K562 (cell line): Measurements from ENCODE around the gene XYLB. TPM values are rescaled to one million over a fixed set of nuclear protein-coding genes. Genes with fewer than 3 reads are reported as not detected.

ENCODE experiments used
- ATAC-seq: fragments of 200-7000 bp; cut with Tn5 transposase; 3 replicates; pipeline ENCODE4 v1.9.1; 2020; ENCODE audit warnings: moderate library complexity
- BruUV-seq: library from RNA; stranded (reverse); fragments of 400-500 nt; replicated peaks from 2 replicates; lab custom pipeline; 2021; lab: Mats Ljungman, UMichigan
- CTCF ChIA-PET: fragments of 300-600 bp; formaldehyde crosslinking; extraction: SDS; loops from one replicate; lab custom pipeline; 2021; ENCODE audit warnings: low intra/inter-chr PET ratio; lab: Yijun Ruan, JAX
- POLR2A ChIA-PET: fragments of 300-600, 350-650 bp; sonication (Branson Sonifier 250); formaldehyde crosslinking; extraction: SDS; loops from one replicate; lab custom pipeline; 2021; ENCODE audit warnings: antibody characterized with exemption, inconsistent platforms; lab: Yijun Ruan, JAX
- DNase-seq, 4 experiments: peaks; one replicate each; pipeline versions ENCODE4 v3.0.0 to v3.0.0-alpha.2; 2011 to 2018; ENCODE audit warnings: low spot score in 3 of 4, mixed read lengths in 3 of 4; ENCODE audit errors: extremely low read depth in 1 of 4
- FAIRE-seq: peaks from 2 replicates; lab custom pipeline; 2011; peaks lifted over from hg19 to GRCh38; lab: Jason Lieb, UNC
- H2AFZ ChIP-seq: 2 replicates; pipeline ENCODE4 v1.6.0; 2011; ENCODE audit warnings: low read depth, low read length, control low read depth, inconsistent platforms
- H3K27ac ChIP-seq: fragments of 200-600 bp; 3 replicates; pipeline ENCODE4 v1.8.0; 2011; ENCODE audit warnings: low read depth, mild to moderate bottlenecking, control low read depth, inconsistent platforms, low read length, moderate library complexity, mixed read lengths; ENCODE audit errors: extremely low read depth
- H3K27me3 ChIP-seq, 2 experiments: fragments of 300-600 bp in 1 of 2; 2 replicates in 1 of 2; 3 replicates in 1 of 2; pipeline versions ENCODE4 v1.6.0 to v1.8.0; 2011; ENCODE audit warnings: inconsistent platforms in 2 of 2, low read length in 2 of 2, mild to moderate bottlenecking in 1 of 2, mixed read lengths in 1 of 2, moderate library complexity in 1 of 2; ENCODE audit not compliant: control insufficient read depth in 2 of 2, insufficient read depth in 2 of 2
- H3K36me3 ChIP-seq: fragments of 300-600 bp; 3 replicates; pipeline ENCODE4 v1.8.0; 2011; ENCODE audit warnings: mild to moderate bottlenecking, low read length, inconsistent platforms; ENCODE audit not compliant: control insufficient read depth, insufficient read depth
- H3K4me1 ChIP-seq, 2 experiments: fragments of 200-600 bp in 1 of 2; replicated peaks in 1 of 2; 2 replicates in 1 of 2; 3 replicates in 1 of 2; pipeline versions ENCODE4 v1.5.1 to v1.8.0; 2011; ENCODE audit warnings: inconsistent platforms in 2 of 2, low read length in 2 of 2, mild to moderate bottlenecking in 1 of 2, mixed read lengths in 1 of 2, moderate library complexity in 1 of 2; ENCODE audit not compliant: control insufficient read depth in 2 of 2, insufficient read depth in 2 of 2
- H3K4me2 ChIP-seq: 2 replicates; pipeline ENCODE4 v1.6.1; 2011; ENCODE audit warnings: low read length, control low read depth, inconsistent platforms, mixed read lengths; ENCODE audit not compliant: insufficient read depth
- H3K4me3 ChIP-seq: fragments of 200-600 bp; sonication (generic), shearing (Covaris generic); 2 replicates; pipeline ENCODE4 v1.5.1; 2016; ENCODE audit warnings: control low read depth, inconsistent platforms
- H3K79me2 ChIP-seq: fragments of 200-600 bp; 3 replicates; pipeline ENCODE4 v1.8.0; 2011; ENCODE audit warnings: low read length, inconsistent platforms; ENCODE audit not compliant: control insufficient read depth, insufficient read depth
- H3K9ac ChIP-seq, 2 experiments: 2 replicates each; pipeline versions ENCODE4 v1.6.0 to v1.6.1; 2011; ENCODE audit warnings: low read depth in 2 of 2, low read length in 2 of 2, control low read depth in 1 of 2, inconsistent platforms in 1 of 2, mild to moderate bottlenecking in 1 of 2, mixed read lengths in 1 of 2; ENCODE audit not compliant: insufficient read depth in 1 of 2
- H3K9me1 ChIP-seq: one replicate; pipeline ENCODE4 v1.6.0; 2011; ENCODE audit warnings: inconsistent platforms, mild to moderate bottlenecking, low read length, moderate library complexity; ENCODE audit not compliant: control insufficient read depth, insufficient read depth
- H3K9me3 ChIP-seq: replicated peaks from 2 replicates; pipeline ENCODE4 v1.5.1; 2011; ENCODE audit warnings: low read depth, low read length, inconsistent platforms; ENCODE audit not compliant: control insufficient read depth, insufficient read depth
- H4K20me1 ChIP-seq: replicated peaks from 2 replicates; pipeline ENCODE4 v1.6.1; 2011; ENCODE audit warnings: low read length, inconsistent platforms, mixed read lengths; ENCODE audit not compliant: control insufficient read depth, insufficient read depth
- MTA1 ChIP-seq: fragments of 450-650 bp; IDR thresholded peaks from 2 replicates; pipeline ENCODE4 v1.6.1; 2017; ENCODE audit warnings: borderline replicate concordance
- NFIC ChIP-seq: fragments of 450-650 bp; IDR thresholded peaks from 2 replicates; pipeline ENCODE4 v1.6.1; 2017; ENCODE audit warnings: mild to moderate bottlenecking, inconsistent platforms
- NR2C2 ChIP-seq, 2 experiments: fragments of 200-800 bp in 1 of 2; sonication (Bioruptor generic) in 1 of 2; sonication (generic) in 1 of 2; formaldehyde crosslinking in 1 of 2; IDR thresholded peaks; 2 replicates each; pipeline versions ENCODE4 v1.6.1 to v1.8.0; 2016 to 2022; ENCODE audit warnings: mild to moderate bottlenecking in 1 of 2, missing compliant biosample characterization in 1 of 2, missing genetic modification characterization in 1 of 2, missing genetic modification reagents in 1 of 2
- RBM15 ChIP-seq: fragments of 200-400 bp; formaldehyde crosslinking; IDR thresholded peaks from 2 replicates; pipeline ENCODE4 v1.6.1; 2018; ENCODE audit warnings: mild to moderate bottlenecking, low read length, moderate library complexity; ENCODE audit not compliant: insufficient read depth
- RBM25 ChIP-seq: fragments of 200-400 bp; formaldehyde crosslinking; IDR thresholded peaks from 2 replicates; pipeline ENCODE4 v1.6.1; 2018; ENCODE audit warnings: low read length, low read depth, moderate library complexity; ENCODE audit not compliant: severe bottlenecking
- SRSF1 ChIP-seq: fragments of 200-400 bp; formaldehyde crosslinking; IDR thresholded peaks from 2 replicates; pipeline ENCODE4 v1.6.1; 2017; ENCODE audit warnings: mild to moderate bottlenecking, low read depth, low read length, moderate library complexity
- WGBS: fragments of 100-300 bp; shearing (Covaris generic); methylation state at CpG from one replicate; pipeline ENCODE4 v1.1.6; 2016; ENCODE audit warnings: low coverage, mixed read lengths; ENCODE audit not compliant: insufficient coverage; ENCODE audit errors: missing lambda C conversion rate; 5-methylcytosine and 5-hydroxymethylcytosine counted together
- in situ Hi-C: fragments of 300-500 bp; cut with MboI; formaldehyde crosslinking; loops from 4 replicates; pipeline ENCODE4 v1.15.0; 2018; ENCODE audit warnings: inconsistent platforms, mixed read lengths
- intact Hi-C: fragments of 100-400 bp; cut with micrococcal nuclease; formaldehyde crosslinking; loops from 2 replicates; pipeline ENCODE4 v1.14.2; 2022
- polyA plus RNA-seq, 8 experiments: library from polyadenylated mRNA; depleted of rRNA in 4 of 8; stranded (reverse) in 5 of 8; unstranded in 3 of 8; fragments of >200 nt; fragmentation: Nextera tagmentation in 2 of 8; fragmentation: Illumina TruSeq in 1 of 8; extraction: Ambion mirVana in 2 of 8; extraction: Trizol in 1 of 8; gene quantifications; 2 replicates each; pipeline versions ENCODE4 v1.2.1 to v1.2.3, GENCODE V29; 2011 to 2014; ENCODE audit warnings: inconsistent platforms in 1 of 8, missing spikeins in 1 of 8
- total RNA-seq, 7 experiments: library from RNA; depleted of rRNA in 6 of 7; stranded (reverse); fragments of >200 nt in 6 of 7; fragmentation: Illumina TruSeq in 2 of 7; extraction: Trizol in 2 of 7; gene quantifications; 2 replicates each; pipeline versions ENCODE4 v1.2.1 to v1.2.3, GENCODE V29; 2011 to 2021; ENCODE audit warnings: low replicate concordance in 1 of 7
- TF ChIP-seq, protein P1 (sequence below): fragments of 250-450 bp; sonication (Bioruptor Pico); IDR thresholded peaks from 2 replicates; pipeline ENCODE4 v1.5.0; 2021
- TF ChIP-seq, protein P2 (sequence below): fragments of 450-650 bp; formaldehyde crosslinking; IDR thresholded peaks from 2 replicates; pipeline ENCODE4 v1.4.0; 2020; ENCODE audit warnings: mild to moderate bottlenecking, moderate library complexity
- TF ChIP-seq, protein P3 (sequence below): fragments of 450-650 bp; IDR thresholded peaks from 2 replicates; pipeline ENCODE4 v1.6.1; 2016; ENCODE audit warnings: low read depth, mild to moderate bottlenecking, moderate library complexity
- TF ChIP-seq, protein P4 (sequence below): fragments of 450-650 bp; IDR thresholded peaks from 2 replicates; pipeline ENCODE4 v1.6.1; 2017; ENCODE audit warnings: antibody characterized with exemption
- TF ChIP-seq, protein P5 (sequence below), 2 experiments: fragments of 450-650 bp in 1 of 2; IDR thresholded peaks; 2 replicates each; pipeline ENCODE4 v1.6.1; 2011 to 2017; ENCODE audit warnings: low read depth in 2 of 2, antibody characterized with exemption in 1 of 2, borderline replicate concordance in 1 of 2, low read length in 1 of 2, mild to moderate bottlenecking in 1 of 2, mixed read lengths in 1 of 2; ENCODE audit not compliant: control insufficient read depth in 1 of 2

Gene XYLB
- total and polyA plus RNA-seq, 9 of the 15 experiments (the other 6 are each of a cell fraction or from before 2014, with no cell fraction given), result 4.0 to 20.2 (median 13.2) TPM

DNA sequence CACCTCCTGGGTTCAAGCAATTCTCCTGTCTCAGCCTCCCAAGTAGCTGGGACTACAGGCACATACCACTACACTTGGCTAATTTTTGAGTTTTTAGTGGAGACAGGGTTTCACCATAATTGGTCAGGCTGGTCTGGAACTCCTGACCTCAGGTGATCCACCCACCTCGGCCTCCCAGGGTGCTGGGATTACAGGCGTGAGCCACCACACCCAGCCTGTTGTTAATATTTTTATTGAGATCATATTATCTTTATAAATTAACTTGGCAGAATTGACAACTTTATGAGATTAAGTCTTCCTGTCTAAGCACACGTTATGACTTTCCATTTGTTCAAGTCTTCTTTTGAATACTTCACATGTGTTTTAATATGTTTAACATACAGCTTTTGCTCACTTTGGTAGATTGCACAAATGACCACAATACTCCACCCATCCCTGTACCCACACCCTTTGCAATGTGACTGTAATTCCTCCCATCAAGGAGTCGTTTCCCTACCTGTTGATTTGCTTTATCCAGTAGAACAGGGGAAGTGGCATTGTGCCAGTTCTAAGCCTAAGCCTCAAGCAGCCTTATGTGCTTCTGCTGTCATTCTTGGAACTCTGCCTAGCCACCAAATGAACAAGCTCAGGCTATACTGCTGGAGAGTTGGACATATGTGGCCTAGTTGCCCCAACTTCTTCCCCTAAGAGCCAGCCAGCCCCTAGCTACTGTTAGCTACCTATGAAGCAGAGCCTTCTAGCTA, 8.2 kb downstream of the XYLB start:
- no peak overlapping the region for H3K27ac ChIP-seq
- H3K79me2 ChIP-seq, result peaks cover 51% of the 10 kb centered on the region
- no peak overlapping the region for H3K4me2 ChIP-seq
- H3K36me3 ChIP-seq, result peaks cover 74% of the 10 kb centered on the region
- H2AFZ ChIP-seq, result no peak overlapping the region
- intact Hi-C loops, result no loop called here
- no peaks in the 10 kb centered on the region for H3K9me1 ChIP-seq
- 65% methylated on average over 4 of the region's 4 CpGs for WGBS
- peak; percentile 35 for ATAC-seq
- H3K4me1 ChIP-seq, result peaks cover 0 to 6% of the 10 kb centered on the region in 2 experiments; a peak in 2 of 5 replicates
- DNase-seq, result peak in 1 of 4 experiments; percentile 34
- no TSS peak for BruUV-seq
- H3K4me3 ChIP-seq, result no peak overlapping the region
- no peak for FAIRE-seq
- H3K9me3 ChIP-seq, result no peaks in the 10 kb centered on the region
- H3K9ac ChIP-seq, result no peak overlapping the region
- POLR2A ChIA-PET, result interaction anchor here (0.6 to 1.6 kb wide), 3 partner anchors 11 to 1516 kb away, joined by 3 to 6 read pairs (median 4); no protein-coding TSS in a partner anchor
- in situ Hi-C loops, result no loop called here
- H3K27me3 ChIP-seq, result no peaks in the 10 kb centered on the region
- H4K20me1 ChIP-seq, result no peaks in the 10 kb centered on the region
- CTCF ChIA-PET, result no interaction called here
- TF ChIP-seq SRSF1 (no peak), NR2C2 (CRISPR knock-in tag; IDR thresholded peaks at IDR 0.05) (peak; percentile 23; the same call in 1 of the 2 replicates), NR2C2 (tag; IDR thresholded peaks at IDR 0.05) (no peak), NFIC (peak; percentile 80), MTA1 (no peak), RBM25 (no peak), RBM15 (no peak)
- TF ChIP-seq, protein P1, sequence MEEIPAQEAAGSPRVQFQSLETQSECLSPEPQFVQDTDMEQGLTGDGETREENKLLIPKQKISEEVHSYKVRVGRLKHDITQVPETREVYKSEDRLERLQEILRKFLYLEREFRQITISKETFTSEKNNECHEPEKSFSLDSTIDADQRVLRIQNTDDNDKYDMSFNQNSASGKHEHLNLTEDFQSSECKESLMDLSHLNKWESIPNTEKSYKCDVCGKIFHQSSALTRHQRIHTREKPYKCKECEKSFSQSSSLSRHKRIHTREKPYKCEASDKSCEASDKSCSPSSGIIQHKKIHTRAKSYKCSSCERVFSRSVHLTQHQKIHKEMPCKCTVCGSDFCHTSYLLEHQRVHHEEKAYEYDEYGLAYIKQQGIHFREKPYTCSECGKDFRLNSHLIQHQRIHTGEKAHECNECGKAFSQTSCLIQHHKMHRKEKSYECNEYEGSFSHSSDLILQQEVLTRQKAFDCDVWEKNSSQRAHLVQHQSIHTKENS (CRISPR knock-in tag), result no peak
- TF ChIP-seq, protein P2, sequence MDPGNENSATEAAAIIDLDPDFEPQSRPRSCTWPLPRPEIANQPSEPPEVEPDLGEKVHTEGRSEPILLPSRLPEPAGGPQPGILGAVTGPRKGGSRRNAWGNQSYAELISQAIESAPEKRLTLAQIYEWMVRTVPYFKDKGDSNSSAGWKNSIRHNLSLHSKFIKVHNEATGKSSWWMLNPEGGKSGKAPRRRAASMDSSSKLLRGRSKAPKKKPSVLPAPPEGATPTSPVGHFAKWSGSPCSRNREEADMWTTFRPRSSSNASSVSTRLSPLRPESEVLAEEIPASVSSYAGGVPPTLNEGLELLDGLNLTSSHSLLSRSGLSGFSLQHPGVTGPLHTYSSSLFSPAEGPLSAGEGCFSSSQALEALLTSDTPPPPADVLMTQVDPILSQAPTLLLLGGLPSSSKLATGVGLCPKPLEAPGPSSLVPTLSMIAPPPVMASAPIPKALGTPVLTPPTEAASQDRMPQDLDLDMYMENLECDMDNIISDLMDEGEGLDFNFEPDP (CRISPR knock-in tag), result no peak
- TF ChIP-seq, protein P3, sequence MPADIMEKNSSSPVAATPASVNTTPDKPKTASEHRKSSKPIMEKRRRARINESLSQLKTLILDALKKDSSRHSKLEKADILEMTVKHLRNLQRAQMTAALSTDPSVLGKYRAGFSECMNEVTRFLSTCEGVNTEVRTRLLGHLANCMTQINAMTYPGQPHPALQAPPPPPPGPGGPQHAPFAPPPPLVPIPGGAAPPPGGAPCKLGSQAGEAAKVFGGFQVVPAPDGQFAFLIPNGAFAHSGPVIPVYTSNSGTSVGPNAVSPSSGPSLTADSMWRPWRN, result no peak
- TF ChIP-seq, protein P4, sequence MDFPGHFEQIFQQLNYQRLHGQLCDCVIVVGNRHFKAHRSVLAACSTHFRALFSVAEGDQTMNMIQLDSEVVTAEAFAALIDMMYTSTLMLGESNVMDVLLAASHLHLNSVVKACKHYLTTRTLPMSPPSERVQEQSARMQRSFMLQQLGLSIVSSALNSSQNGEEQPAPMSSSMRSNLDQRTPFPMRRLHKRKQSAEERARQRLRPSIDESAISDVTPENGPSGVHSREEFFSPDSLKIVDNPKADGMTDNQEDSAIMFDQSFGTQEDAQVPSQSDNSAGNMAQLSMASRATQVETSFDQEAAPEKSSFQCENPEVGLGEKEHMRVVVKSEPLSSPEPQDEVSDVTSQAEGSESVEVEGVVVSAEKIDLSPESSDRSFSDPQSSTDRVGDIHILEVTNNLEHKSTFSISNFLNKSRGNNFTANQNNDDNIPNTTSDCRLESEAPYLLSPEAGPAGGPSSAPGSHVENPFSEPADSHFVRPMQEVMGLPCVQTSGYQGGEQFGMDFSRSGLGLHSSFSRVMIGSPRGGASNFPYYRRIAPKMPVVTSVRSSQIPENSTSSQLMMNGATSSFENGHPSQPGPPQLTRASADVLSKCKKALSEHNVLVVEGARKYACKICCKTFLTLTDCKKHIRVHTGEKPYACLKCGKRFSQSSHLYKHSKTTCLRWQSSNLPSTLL, result no peak
- TF ChIP-seq, protein P5, sequence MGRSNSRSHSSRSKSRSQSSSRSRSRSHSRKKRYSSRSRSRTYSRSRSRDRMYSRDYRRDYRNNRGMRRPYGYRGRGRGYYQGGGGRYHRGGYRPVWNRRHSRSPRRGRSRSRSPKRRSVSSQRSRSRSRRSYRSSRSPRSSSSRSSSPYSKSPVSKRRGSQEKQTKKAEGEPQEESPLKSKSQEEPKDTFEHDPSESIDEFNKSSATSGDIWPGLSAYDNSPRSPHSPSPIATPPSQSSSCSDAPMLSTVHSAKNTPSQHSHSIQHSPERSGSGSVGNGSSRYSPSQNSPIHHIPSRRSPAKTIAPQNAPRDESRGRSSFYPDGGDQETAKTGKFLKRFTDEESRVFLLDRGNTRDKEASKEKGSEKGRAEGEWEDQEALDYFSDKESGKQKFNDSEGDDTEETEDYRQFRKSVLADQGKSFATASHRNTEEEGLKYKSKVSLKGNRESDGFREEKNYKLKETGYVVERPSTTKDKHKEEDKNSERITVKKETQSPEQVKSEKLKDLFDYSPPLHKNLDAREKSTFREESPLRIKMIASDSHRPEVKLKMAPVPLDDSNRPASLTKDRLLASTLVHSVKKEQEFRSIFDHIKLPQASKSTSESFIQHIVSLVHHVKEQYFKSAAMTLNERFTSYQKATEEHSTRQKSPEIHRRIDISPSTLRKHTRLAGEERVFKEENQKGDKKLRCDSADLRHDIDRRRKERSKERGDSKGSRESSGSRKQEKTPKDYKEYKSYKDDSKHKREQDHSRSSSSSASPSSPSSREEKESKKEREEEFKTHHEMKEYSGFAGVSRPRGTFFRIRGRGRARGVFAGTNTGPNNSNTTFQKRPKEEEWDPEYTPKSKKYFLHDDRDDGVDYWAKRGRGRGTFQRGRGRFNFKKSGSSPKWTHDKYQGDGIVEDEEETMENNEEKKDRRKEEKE (IDR thresholded peaks at IDR 0.05; ENCODE audit: borderline replicate concordance in 1 of 2, control insufficient read depth in 1 of 2, low read depth in 2 of 2, low read length in 1 of 2), result no peak
